ENCODE measurements around the gene FAHD1.
A peak's percentile ranks its signal among the peaks of the same experiment; 100 is the strongest.
"Not testable (repeated sequence)": the region's sequence is repeated elsewhere in the genome, so short reads cannot be mapped to it uniquely, and the experiment has no call there.

Gene FAHD1

GRCh38 chr16:1792836-1793577 lies 34.0 kb upstream of the FAHD1 start:
- TF ChIP-seq POLR2A (IDR thresholded peaks at IDR 0.05; ENCODE audit: low read length) (no peak), GATA1 (IDR thresholded peaks at IDR 0.05; ENCODE audit: low read depth, low read length) (no peak)
- no peak for DNase-seq

GRCh38 chr16:1793578-1794220 lies 33.3 kb upstream of the FAHD1 start, which contains the start of gene IGFALS:
TSS of gene IGFALS (minus strand) at chr16:1793705. CDS start at chr16:1793652, 53 bp downstream.
- no peak for DNase-seq
- TF ChIP-seq POLR2A (IDR thresholded peaks at IDR 0.05; ENCODE audit: low read length) (no peak), GATA1 (IDR thresholded peaks at IDR 0.05; ENCODE audit: low read depth, low read length) (no peak)

DNA sequence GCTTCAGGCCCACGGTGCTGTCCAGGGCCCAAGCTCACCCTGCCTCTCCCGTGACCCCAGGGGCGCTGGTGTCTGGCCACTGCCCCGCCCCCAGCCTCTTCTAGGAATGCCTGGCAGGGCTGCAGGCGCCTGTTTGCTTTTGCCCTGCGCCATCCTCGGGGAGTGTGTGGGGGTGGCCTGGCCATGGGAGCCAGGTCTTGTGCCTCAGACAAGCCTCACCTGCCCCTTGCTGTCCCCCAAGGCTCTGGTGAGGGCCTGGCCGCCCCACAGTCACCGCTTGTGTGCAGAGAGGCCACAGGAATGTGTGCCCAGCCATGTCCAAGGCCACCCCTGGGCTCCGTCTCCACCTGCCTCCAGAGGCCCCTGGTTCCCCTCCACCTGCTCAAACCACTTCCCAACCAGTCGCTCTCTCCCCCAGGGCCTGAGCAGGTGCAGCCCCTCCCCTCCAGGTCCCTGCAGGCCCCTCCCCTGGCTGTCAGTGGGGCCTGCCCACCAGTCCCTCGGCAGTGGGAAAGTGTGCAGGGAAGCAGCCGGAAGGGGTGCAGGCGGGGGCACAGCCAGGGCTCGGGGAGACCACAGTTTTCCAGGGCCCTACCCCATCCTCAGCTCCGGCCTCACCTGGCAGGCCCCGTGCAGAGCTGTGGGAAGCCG lies 32.7 kb upstream of the FAHD1 start:
- DNase-seq: no peak
- no peak for TF ChIP-seq GATA1 (IDR thresholded peaks at IDR 0.05; ENCODE audit: low read depth, low read length)
- no peak for TF ChIP-seq POLR2A (IDR thresholded peaks at IDR 0.05; ENCODE audit: low read length)

- no peak for TF ChIP-seq GATA1 (IDR thresholded peaks at IDR 0.05; ENCODE audit: low read depth, low read length)
- TF ChIP-seq POLR2A (IDR thresholded peaks at IDR 0.05; ENCODE audit: low read length): no peak
- DNase-seq: no peak
Observed at GRCh38 chr16:1794908-1795666, 31.9 kb upstream of the FAHD1 start.

DNA sequence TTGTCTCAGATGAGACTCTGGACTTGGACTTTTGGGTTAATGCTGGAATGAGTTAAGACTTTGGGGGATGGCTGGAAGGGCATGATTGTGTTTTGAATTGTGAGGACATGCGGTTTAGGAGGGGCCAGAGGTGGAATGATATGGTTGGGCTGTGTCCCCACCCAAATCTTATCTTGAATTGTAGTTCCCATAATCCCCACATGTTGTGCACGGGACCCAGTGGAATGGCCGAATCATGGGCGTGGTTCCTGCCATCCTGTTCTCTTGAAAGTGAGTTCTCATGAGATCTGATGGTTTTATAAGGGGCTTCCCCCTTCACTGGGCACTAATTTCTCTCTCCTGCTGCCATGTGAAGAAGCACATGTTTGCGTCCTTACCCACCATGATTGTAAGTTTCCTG lies 27.7 kb upstream of the FAHD1 start:
- not testable (repeated sequence) for DNase-seq

DNA sequence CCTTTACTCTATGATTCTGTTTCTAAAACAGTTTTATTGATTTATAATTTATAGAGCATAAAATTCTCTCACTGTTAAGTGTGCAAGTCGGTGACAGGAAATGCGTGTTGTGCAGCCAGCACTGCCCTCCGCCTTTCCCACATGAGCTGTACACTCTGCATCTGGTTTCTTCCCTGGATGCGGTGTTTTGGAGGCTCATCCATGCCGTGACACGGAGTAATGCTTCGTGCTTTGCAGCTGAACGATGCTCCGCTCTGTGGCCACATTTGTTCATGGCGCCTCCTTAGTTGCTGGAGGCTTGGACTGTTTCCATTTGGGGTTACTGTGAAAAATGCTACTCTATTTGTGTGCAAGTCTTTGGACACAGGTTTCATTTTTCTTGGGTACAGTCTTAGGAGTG lies 26.3 kb upstream of the FAHD1 start:
- TF ChIP-seq GATA1 (IDR thresholded peaks at IDR 0.05; ENCODE audit: low read depth, low read length) (no peak), POLR2A (IDR thresholded peaks at IDR 0.05; ENCODE audit: low read length) (no peak)

DNA sequence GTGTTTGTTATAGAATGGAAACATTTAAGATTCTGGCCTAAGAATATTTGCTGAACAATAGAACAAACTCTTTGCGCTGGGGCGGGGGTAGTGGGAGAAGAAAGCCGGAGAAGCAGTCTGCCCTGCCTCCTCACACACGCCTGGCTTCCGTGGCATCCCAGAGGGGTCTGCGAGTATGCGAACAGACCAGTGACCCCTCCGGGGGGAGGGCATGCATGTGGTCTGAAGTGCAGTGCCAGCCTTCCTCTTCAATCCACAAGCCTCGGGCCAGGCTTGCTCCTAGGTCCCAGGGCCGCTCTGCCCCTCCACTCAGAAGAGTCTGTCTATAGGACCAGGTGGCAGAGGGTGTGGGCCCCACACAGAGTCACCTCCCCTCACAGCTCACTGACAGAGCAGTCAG lies 19.4 kb upstream of the FAHD1 start:
- no peak for DNase-seq
- TF ChIP-seq GATA1 (IDR thresholded peaks at IDR 0.05; ENCODE audit: low read depth, low read length) (no peak), POLR2A (IDR thresholded peaks at IDR 0.05; ENCODE audit: low read length) (no peak)

More for the DNA sequence above, 26.3 kb upstream of the FAHD1 start:
- DNase-seq: no peak

DNA sequence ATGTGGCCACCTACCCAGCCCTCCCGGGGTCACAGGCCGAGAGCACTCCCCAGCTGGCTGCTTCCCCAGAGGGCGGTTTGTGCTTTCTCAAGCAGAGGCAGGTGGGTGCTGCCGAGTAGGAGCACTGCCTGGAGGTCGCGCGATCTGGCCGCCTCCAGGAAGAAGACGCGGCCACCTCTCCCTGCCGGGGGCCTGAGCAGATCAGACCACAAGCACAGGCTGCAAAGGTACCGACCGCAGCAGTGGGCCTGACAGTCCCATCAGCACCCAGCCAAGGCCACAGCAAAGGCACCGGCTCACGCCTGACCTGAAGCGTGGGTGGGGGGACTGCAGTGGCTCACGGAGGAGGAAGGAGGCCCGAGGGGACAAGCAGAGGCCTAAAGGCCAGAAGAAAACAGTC lies 18.3 kb upstream of the FAHD1 start:
- TF ChIP-seq POLR2A (IDR thresholded peaks at IDR 0.05; ENCODE audit: low read length) (no peak), GATA1 (IDR thresholded peaks at IDR 0.05; ENCODE audit: low read depth, low read length) (no peak)
- DNase-seq: no peak

GRCh38 chr16:1809281-1809801 lies 17.7 kb upstream of the FAHD1 start:
- DNase-seq: no peak
- TF ChIP-seq GATA1 (IDR thresholded peaks at IDR 0.05; ENCODE audit: low read depth, low read length) (no peak), POLR2A (IDR thresholded peaks at IDR 0.05; ENCODE audit: low read length) (no peak)

DNA sequence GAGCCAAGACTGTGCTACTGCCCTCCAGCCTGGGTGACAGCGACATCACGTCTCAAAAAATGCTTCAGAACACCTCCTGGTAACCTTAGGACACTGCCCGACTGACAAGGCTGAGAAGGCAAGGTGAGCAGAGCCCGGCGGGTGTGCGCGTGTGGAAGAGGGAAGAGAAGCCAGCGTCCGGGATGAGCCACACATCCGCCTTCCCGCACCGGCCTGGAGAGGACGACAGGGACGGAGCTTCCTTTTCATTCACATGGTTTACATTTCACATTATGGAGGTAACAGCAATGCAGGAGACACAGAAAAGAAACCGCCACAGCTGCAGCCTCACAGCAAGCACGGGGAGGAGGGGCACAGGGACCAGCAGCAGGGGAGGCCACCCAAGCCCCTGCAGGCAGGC lies 16.9 kb upstream of the FAHD1 start:
- DNase-seq: no peak
- no peak for TF ChIP-seq GATA1 (IDR thresholded peaks at IDR 0.05; ENCODE audit: low read depth, low read length)
- no peak for TF ChIP-seq POLR2A (IDR thresholded peaks at IDR 0.05; ENCODE audit: low read length)

- no peak for DNase-seq
- TF ChIP-seq POLR2A (IDR thresholded peaks at IDR 0.05; ENCODE audit: low read length) (no peak), GATA1 (IDR thresholded peaks at IDR 0.05; ENCODE audit: low read depth, low read length) (no peak)
Observed at GRCh38 chr16:1810536-1810935, 16.5 kb upstream of the FAHD1 start.

- TF ChIP-seq POLR2A (IDR thresholded peaks at IDR 0.05; ENCODE audit: low read length) (no peak), GATA1 (IDR thresholded peaks at IDR 0.05; ENCODE audit: low read depth, low read length) (no peak)
- DNase-seq: peak; percentile 82 to 84
Observed at GRCh38 chr16:1812732-1813163, 14.3 kb upstream of the FAHD1 start.

GRCh38 chr16:1815461-1815860 lies 11.5 kb upstream of the FAHD1 start:
- TF ChIP-seq POLR2A (IDR thresholded peaks at IDR 0.05; ENCODE audit: low read length) (no peak), GATA1 (IDR thresholded peaks at IDR 0.05; ENCODE audit: low read depth, low read length) (no peak)
- no peak for DNase-seq
